SU-DHL-6 (cell line): ENCODE results near the gene RCC2.

ENCODE experiments used
- H2AFZ ChIP-seq: fragments of 200-600 bp; sonication (generic); 2 replicates; pipeline ENCODE4 v1.6.1; 2014; ENCODE audit warnings: low read depth, mild to moderate bottlenecking, moderate library complexity, mixed read lengths, antibody characterized with exemption, low read length; ENCODE audit not compliant: severe bottlenecking
- H3F3A ChIP-seq: fragments of 200-600 bp; shearing (Covaris generic); 2 replicates; pipeline ENCODE4 v1.6.0; 2016; ENCODE audit warnings: antibody characterized with exemption, mild to moderate bottlenecking; ENCODE audit not compliant: insufficient read depth
- H3K27ac ChIP-seq: fragments of 200-600 bp; sonication (generic); 2 replicates; pipeline ENCODE4 v1.5.1; 2016; ENCODE audit warnings: low read depth, mild to moderate bottlenecking, low read length, moderate library complexity, mixed read lengths
- H3K27me3 ChIP-seq: fragments of 200-600 bp; sonication (generic), shearing (Covaris generic); 2 replicates; pipeline ENCODE4 v1.6.0; 2014; ENCODE audit warnings: mild to moderate bottlenecking, low read length
- H3K36me3 ChIP-seq: fragments of 200-600 bp; sonication (generic); 2 replicates; pipeline ENCODE4 v1.6.1; 2014; ENCODE audit warnings: mild to moderate bottlenecking, low read length, mixed read lengths
- H3K4me2 ChIP-seq: fragments of 300-600, 200-600 bp; shearing (Covaris generic), sonication (generic); 2 replicates; pipeline ENCODE4 v1.6.0; 2014; ENCODE audit warnings: low read length, low read depth, mild to moderate bottlenecking; ENCODE audit not compliant: poor library complexity, severe bottlenecking
- H3K4me3 ChIP-seq: fragments of 200-600 bp; sonication (generic); 2 replicates; pipeline ENCODE4 v1.5.1; 2014; ENCODE audit warnings: antibody characterized with exemption, low read length, mild to moderate bottlenecking, mixed read lengths; ENCODE audit not compliant: insufficient read depth, poor library complexity, severe bottlenecking
- H3K79me2 ChIP-seq: fragments of 200-600 bp; sonication (generic); 2 replicates; pipeline ENCODE4 v1.6.1; 2014; ENCODE audit warnings: mild to moderate bottlenecking, low read length, moderate library complexity; ENCODE audit not compliant: insufficient read depth
- H3K9ac ChIP-seq: fragments of 200-600 bp; sonication (generic); 2 replicates; pipeline ENCODE4 v1.7.0; 2014; ENCODE audit warnings: mild to moderate bottlenecking, low read length
- H3K9me2 ChIP-seq: fragments of 200-600 bp; sonication (generic); replicated peaks from 2 replicates; pipeline ENCODE4 v1.6.1; 2014; ENCODE audit warnings: low read length; ENCODE audit not compliant: insufficient read depth
- H3K9me3 ChIP-seq: fragments of 200-600 bp; sonication (generic); 2 replicates; pipeline ENCODE4 v1.6.1; 2014; ENCODE audit warnings: low read length, mixed read lengths; ENCODE audit not compliant: insufficient read depth
- H4K20me1 ChIP-seq: fragments of 200-600 bp; sonication (generic); 2 replicates; pipeline ENCODE4 v1.6.1; 2014; ENCODE audit warnings: low read depth, mild to moderate bottlenecking, antibody characterized with exemption, low read length, moderate library complexity, mixed read lengths
- CTCF ChIP-seq: fragments of 200-600 bp; sonication (generic); IDR thresholded peaks from one replicate; pipeline ENCODE4 v1.5.1; 2017; ENCODE audit warnings: antibody characterized with exemption, mild to moderate bottlenecking, low read length, moderate library complexity; ENCODE audit not compliant: insufficient read depth, poor library complexity, severe bottlenecking
- EZH2phosphoT487 ChIP-seq: fragments of 200-600 bp; sonication (generic), shearing (Covaris generic); conservative IDR thresholded peaks from 2 replicates; pipeline ENCODE4 v1.6.1; 2018; ENCODE audit warnings: mild to moderate bottlenecking, antibody characterized with exemption, low read length, moderate library complexity, mixed read lengths

The RCC2 gene

GRCh38 chr1:17405898-17406759 is 33.3 kb downstream of the RCC2 start:
- no peak overlapping the region for H2AFZ ChIP-seq
- H3K4me2 ChIP-seq, result no peak overlapping the region
- no peaks in the 10 kb centered on the region for H3K27me3 ChIP-seq
- no peaks in the 10 kb centered on the region; the same call in 1 of the 2 replicates for H4K20me1 ChIP-seq
- H3K36me3 ChIP-seq, result peaks cover 7% of the 10 kb centered on the region; the same call in 1 of the 2 replicates
- H3K27ac ChIP-seq, result no peak overlapping the region
- H3K9me3 ChIP-seq, result no peaks in the 10 kb centered on the region
- no peak overlapping the region for H3K4me3 ChIP-seq
- H3K9me2 ChIP-seq, result no peaks in the 10 kb centered on the region
- H3K79me2 ChIP-seq, result no peaks in the 10 kb centered on the region
- TF ChIP-seq EZH2phosphoT487, result no peak
- TF ChIP-seq CTCF, result peak; percentile 74
- H3F3A ChIP-seq, result no peaks in the 10 kb centered on the region
- no peak overlapping the region for H3K9ac ChIP-seq

DNA sequence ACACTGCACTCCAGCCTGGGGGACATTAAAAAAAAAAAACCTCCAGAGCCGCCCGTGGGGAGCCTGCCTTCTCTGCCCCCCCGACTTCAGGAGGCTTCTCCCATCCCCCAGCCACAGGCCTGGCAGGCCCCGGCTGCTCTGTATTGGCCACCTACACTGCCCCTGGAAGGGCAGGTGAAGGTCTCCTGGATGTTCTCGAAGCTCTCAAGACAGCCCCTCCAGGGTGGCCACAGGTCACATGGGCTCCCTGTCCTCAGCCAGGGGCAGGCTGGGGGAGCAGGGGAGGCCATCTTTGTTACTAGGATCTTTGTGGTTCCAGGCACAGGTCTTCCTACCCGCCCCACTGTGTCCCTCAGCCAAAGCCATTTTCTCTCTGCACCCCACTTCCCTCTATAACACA is 34.7 kb downstream of the RCC2 start:
- no peaks in the 10 kb centered on the region for H3F3A ChIP-seq
- H3K27me3 ChIP-seq, result no peaks in the 10 kb centered on the region
- peaks cover 2% of the 10 kb centered on the region; the same call in 1 of the 2 replicates for H3K36me3 ChIP-seq
- H3K9me2 ChIP-seq, result no peaks in the 10 kb centered on the region
- H3K9me3 ChIP-seq, result no peaks in the 10 kb centered on the region
- H3K4me2 ChIP-seq, result no peak overlapping the region
- H3K79me2 ChIP-seq, result no peaks in the 10 kb centered on the region
- no peak overlapping the region for H3K27ac ChIP-seq
- H4K20me1 ChIP-seq, result no peaks in the 10 kb centered on the region
- no peak for TF ChIP-seq CTCF
- no peak for TF ChIP-seq EZH2phosphoT487
- H3K9ac ChIP-seq, result no peak overlapping the region
- no peak overlapping the region for H2AFZ ChIP-seq
- H3K4me3 ChIP-seq, result no peak overlapping the region

DNA sequence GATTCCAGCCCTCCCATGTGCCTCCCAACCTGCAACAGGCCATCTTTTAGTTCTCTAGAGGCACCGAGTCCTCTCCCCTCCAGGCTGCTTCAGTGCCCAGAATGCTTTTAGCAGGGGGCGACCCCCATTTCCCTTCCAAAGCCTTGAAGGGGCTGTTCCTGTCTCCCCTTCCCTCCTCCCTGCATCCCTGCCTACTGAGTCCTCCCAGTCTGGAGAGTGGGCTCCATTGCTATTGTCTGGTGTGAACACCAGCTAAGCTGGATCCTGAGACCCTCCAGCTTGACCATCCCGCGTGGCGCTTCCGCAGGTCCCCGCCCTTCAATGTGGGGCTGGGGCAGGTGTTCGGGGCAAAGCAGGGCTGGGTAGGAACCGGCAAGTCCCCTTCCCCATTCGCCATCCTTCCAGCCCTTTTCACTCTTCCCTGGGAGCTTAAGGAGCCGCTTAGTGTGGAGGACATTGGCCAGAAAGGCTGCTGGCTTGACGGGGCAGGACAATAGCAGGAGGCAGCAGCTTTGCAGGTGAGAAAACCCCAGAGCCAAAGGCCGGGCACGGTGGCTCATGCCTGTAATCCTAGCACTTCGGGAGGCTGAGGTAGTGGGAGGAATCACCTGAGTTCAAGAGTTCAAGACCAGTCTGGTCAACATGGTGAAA is 35.3 kb downstream of the RCC2 start:
- Histone ChIP-seq H3K36me3 (peaks cover 2% of the 10 kb centered on the region; the same call in 1 of the 2 replicates), H3K9ac (no peak overlapping the region), H2AFZ (no peak overlapping the region), H3K9me2 (no peaks in the 10 kb centered on the region), H3K79me2 (no peaks in the 10 kb centered on the region), H3K4me2 (no peak overlapping the region), H3K27me3 (no peaks in the 10 kb centered on the region), H4K20me1 (no peaks in the 10 kb centered on the region), H3F3A (no peaks in the 10 kb centered on the region), H3K27ac (no peak overlapping the region), H3K9me3 (no peaks in the 10 kb centered on the region), H3K4me3 (no peak overlapping the region)
- TF ChIP-seq EZH2phosphoT487 (no peak), CTCF (no peak)
